SK-N-SH (cell line): Measurements from ENCODE around the gene AP4E1. TPM values are rescaled to one million over a fixed set of nuclear protein-coding genes. Genes with fewer than 3 reads are reported as not detected.
"Not testable (repeated sequence)": the region's sequence is repeated elsewhere in the genome, so short reads cannot be mapped to it uniquely, and the experiment has no call there.

Source experiments
- CTCF ChIA-PET: fragments of 300-600, 350-600 bp; formaldehyde crosslinking; extraction: SDS; loops from one replicate; lab custom pipeline; 2021; lab: Yijun Ruan, JAX
- POLR2A ChIA-PET: fragments of 350-600 bp; sonication (Branson Sonifier 250); formaldehyde crosslinking; extraction: SDS; loops from one replicate; lab custom pipeline; 2020; ENCODE audit warnings: antibody characterized with exemption, inconsistent platforms; lab: Yijun Ruan, JAX
- DNase-seq: peaks from one replicate; pipeline ENCODE4 v3.0.0; 2012
- H2AFZ ChIP-seq: fragments of 200-600 bp; sonication (generic); 2 replicates; pipeline ENCODE4 v1.8.1; 2016; ENCODE audit warnings: antibody characterized with exemption, mild to moderate bottlenecking, low read depth
- H3F3A ChIP-seq: fragments of 200-600 bp; sonication (generic); replicated peaks from 2 replicates; pipeline ENCODE3; 2016; ENCODE audit warnings: antibody characterized with exemption, mild to moderate bottlenecking; ENCODE audit not compliant: insufficient read depth
- H3K27ac ChIP-seq, 2 experiments: fragments of 200-500 bp in 1 of 2; fragments of 200-600 bp in 1 of 2; sonication (Bioruptor generic) in 1 of 2; sonication (generic), shearing (Covaris generic) in 1 of 2; 2 replicates each; pipeline versions ENCODE4 v1.5.1 to v1.6.1; 2014 to 2016; ENCODE audit warnings: low read depth in 2 of 2, inconsistent platforms in 1 of 2, low read length in 1 of 2, mild to moderate bottlenecking in 1 of 2, mixed read lengths in 1 of 2
- H3K27me3 ChIP-seq: fragments of 200-600 bp; sonication (generic), shearing (Covaris generic); 2 replicates; pipeline ENCODE4 v1.6.1; 2016; ENCODE audit warnings: mixed run types; ENCODE audit not compliant: insufficient read depth
- H3K36me3 ChIP-seq, 2 experiments: fragments of 200-500 bp in 1 of 2; fragments of 200-600 bp in 1 of 2; sonication (Bioruptor generic) in 1 of 2; sonication (generic) in 1 of 2; replicated peaks in 1 of 2; 2 replicates each; pipeline versions ENCODE3 to v1.5.1; 2014 to 2016; ENCODE audit warnings: low read length in 1 of 2, mild to moderate bottlenecking in 1 of 2; ENCODE audit not compliant: insufficient read depth in 2 of 2, control insufficient read depth in 1 of 2
- H3K4me1 ChIP-seq, 2 experiments: fragments of 200-500 bp in 1 of 2; fragments of 200-600 bp in 1 of 2; sonication (Bioruptor generic) in 1 of 2; sonication (generic), shearing (Covaris generic) in 1 of 2; 2 replicates each; pipeline versions ENCODE4 v1.5.1 to v1.6.1; 2014 to 2016; ENCODE audit warnings: low read depth in 1 of 2, low read length in 1 of 2, mixed run types in 1 of 2; ENCODE audit not compliant: insufficient read depth in 2 of 2, control insufficient read depth in 1 of 2
- H3K4me2 ChIP-seq: fragments of 200-600 bp; sonication (generic), shearing (Covaris generic); 2 replicates; pipeline ENCODE4 v1.6.1; 2017; ENCODE audit warnings: mixed run types
- H3K4me3 ChIP-seq, 2 experiments: fragments of 200-500 bp in 1 of 2; fragments of 200-600 bp in 1 of 2; sonication (Bioruptor generic) in 1 of 2; sonication (generic), shearing (Covaris generic) in 1 of 2; 2 replicates each; pipeline versions ENCODE4 v1.5.1 to v1.8.1; 2014 to 2016; ENCODE audit warnings: low read depth in 2 of 2, inconsistent platforms in 1 of 2, low read length in 1 of 2, mild to moderate bottlenecking in 1 of 2, mixed read lengths in 1 of 2, moderate library complexity in 1 of 2
- H3K79me2 ChIP-seq: fragments of 200-600 bp; sonication (generic); 2 replicates; pipeline ENCODE4 v1.8.1; 2017; ENCODE audit warnings: mild to moderate bottlenecking; ENCODE audit not compliant: insufficient read depth
- H3K9ac ChIP-seq: fragments of 200-600 bp; sonication (generic); 2 replicates; pipeline ENCODE4 v1.6.1; 2017; ENCODE audit warnings: mixed run types
- H3K9me2 ChIP-seq: fragments of 200-600 bp; sonication (generic); 2 replicates; pipeline ENCODE4 v1.6.1; 2017; ENCODE audit warnings: mixed run types
- H3K9me3 ChIP-seq: fragments of 200-600 bp; sonication (generic); 2 replicates; pipeline ENCODE4 v1.6.1; 2017; ENCODE audit warnings: mixed run types, mild to moderate bottlenecking, moderate library complexity
- H4K20me1 ChIP-seq: fragments of 200-600 bp; sonication (generic); 2 replicates; pipeline ENCODE4 v1.6.1; 2017; ENCODE audit warnings: mild to moderate bottlenecking, mixed run types; ENCODE audit not compliant: insufficient read depth
- CHD2 ChIP-seq: fragments of 150-350 bp; IDR thresholded peaks from 2 replicates; pipeline ENCODE4 v1.6.1; 2018; ENCODE audit warnings: low read length; ENCODE audit not compliant: partially characterized antibody
- ELF1 ChIP-seq: IDR thresholded peaks from 2 replicates; pipeline ENCODE4 v1.4.0; 2012
- EP300 ChIP-seq, 2 experiments: IDR thresholded peaks; 2 replicates each; pipeline versions ENCODE4 v1.4.0 to v1.6.1; 2012; ENCODE audit warnings: borderline replicate concordance in 1 of 2, low read depth in 1 of 2, low read length in 1 of 2
- EZH2phosphoT487 ChIP-seq: fragments of 200-600 bp; sonication (generic); IDR thresholded peaks from 2 replicates; pipeline ENCODE4 v1.6.1; 2017; ENCODE audit warnings: low read depth, mixed run types, mild to moderate bottlenecking, antibody characterized with exemption, moderate library complexity, borderline replicate concordance
- FOSL2 ChIP-seq: IDR thresholded peaks from 2 replicates; pipeline ENCODE4 v1.4.0; 2012; ENCODE audit warnings: low read depth, mild to moderate bottlenecking, moderate library complexity, borderline replicate concordance
- FOXM1 ChIP-seq: IDR thresholded peaks from 2 replicates; pipeline ENCODE4 v1.4.0; 2012; ENCODE audit warnings: low read depth, mild to moderate bottlenecking
- GATA2 ChIP-seq: sonication (generic); formaldehyde crosslinking; IDR thresholded peaks from 2 replicates; pipeline ENCODE4 v1.5.0; 2020; ENCODE audit warnings: mild to moderate bottlenecking, missing genetic modification reagents
- NRF1 ChIP-seq: IDR thresholded peaks from 2 replicates; pipeline ENCODE4 v1.6.1; 2012; ENCODE audit warnings: low read depth, mild to moderate bottlenecking, low read length
- RCOR1 ChIP-seq: fragments of 150-350 bp; IDR thresholded peaks from 2 replicates; pipeline ENCODE4 v1.6.1; 2017; ENCODE audit warnings: antibody characterized with exemption, low read length
- REST ChIP-seq: IDR thresholded peaks from 2 replicates; pipeline ENCODE4 v1.6.1; 2012; ENCODE audit warnings: mild to moderate bottlenecking, low read depth, low read length, moderate library complexity
- RFX5 ChIP-seq: IDR thresholded peaks from 2 replicates; pipeline ENCODE4 v1.6.1; 2012; ENCODE audit warnings: mild to moderate bottlenecking, improper control_type of control experiment, low read length
- SIN3A ChIP-seq: IDR thresholded peaks from 2 replicates; pipeline ENCODE4 v1.6.1; 2012; ENCODE audit warnings: low read depth, mild to moderate bottlenecking, low read length, moderate library complexity, borderline replicate concordance
- SMC3 ChIP-seq: IDR thresholded peaks from 2 replicates; pipeline ENCODE4 v1.6.1; 2012; ENCODE audit warnings: low read depth, low read length, improper control_type of control experiment
- TAF1 ChIP-seq: IDR thresholded peaks from 2 replicates; pipeline ENCODE4 v1.6.1; 2012; ENCODE audit warnings: low read depth, mild to moderate bottlenecking, low read length, moderate library complexity, borderline replicate concordance
- TEAD4 ChIP-seq: IDR thresholded peaks from 2 replicates; pipeline ENCODE4 v1.4.0; 2012; ENCODE audit warnings: mild to moderate bottlenecking, borderline replicate concordance; ENCODE audit not compliant: insufficient read depth
- USF1 ChIP-seq: IDR thresholded peaks from 2 replicates; pipeline ENCODE4 v1.4.0; 2012; ENCODE audit warnings: low read depth, borderline replicate concordance
- YY1 ChIP-seq: IDR thresholded peaks from 2 replicates; pipeline ENCODE4 v1.4.0; 2012; ENCODE audit warnings: low read depth, mild to moderate bottlenecking
- ZBTB33 ChIP-seq: IDR thresholded peaks from 2 replicates; pipeline ENCODE4 v1.4.0; 2012; ENCODE audit warnings: low read depth, borderline replicate concordance
- WGBS: methylation state at CpG from one replicate; pipeline ENCODE4 v1.1.6; 2017; ENCODE audit warnings: low lambda C conversion rate; 5-methylcytosine and 5-hydroxymethylcytosine counted together
- polyA plus RNA-seq, 3 experiments: library from polyadenylated mRNA; depleted of rRNA; stranded (reverse); fragments of >200 nt; gene quantifications; 2 replicates each; pipeline ENCODE4 v1.2.3, GENCODE V29; 2012

Gene AP4E1
- polyA plus RNA-seq, 1 of the 3 experiments (the other 2 are of a cell fraction), result 1.6 TPM

GRCh38 chr15:51030649-51031316, 122.3 kb downstream of the AP4E1 start:
- ChIA-PET POLR2A (no interaction called here), CTCF (interaction anchor here (1.2 kb wide), 1 partner anchor 373 kb away, joined by 3 read pairs; no protein-coding TSS in a partner anchor)
- no peak for DNase-seq
- no peaks in the 10 kb centered on the region for H3K4me1 ChIP-seq
- H3K4me3 ChIP-seq, result no peak overlapping the region
- H3K9me2 ChIP-seq, result no peaks in the 10 kb centered on the region
- no peaks in the 10 kb centered on the region for H3K36me3 ChIP-seq
- H3K27ac ChIP-seq, result no peak overlapping the region
- H3K4me2 ChIP-seq, result no peak overlapping the region
- 65% methylated on average over 6 of the region's 6 CpGs for WGBS
- H3K9ac ChIP-seq, result no peak overlapping the region
- H3K9me3 ChIP-seq, result no peaks in the 10 kb centered on the region
- H3F3A ChIP-seq, result no peaks in the 10 kb centered on the region
- no peaks in the 10 kb centered on the region for H3K79me2 ChIP-seq
- TF ChIP-seq SIN3A, result no peak
- TF ChIP-seq REST, result no peak
- no peak for TF ChIP-seq ELF1
- no peak for TF ChIP-seq USF1
- TF ChIP-seq ZBTB33, result no peak
- TF ChIP-seq RCOR1, result no peak
- no peak for TF ChIP-seq CHD2
- no peak for TF ChIP-seq FOSL2
- no peak for TF ChIP-seq EP300 (IDR thresholded peaks at IDR 0.05; ENCODE audit: borderline replicate concordance in 1 of 2, low read depth in 1 of 2, low read length in 1 of 2)
- TF ChIP-seq EZH2phosphoT487, result no peak
- TF ChIP-seq GATA2 (CRISPR knock-in tag), result no peak
- TF ChIP-seq TAF1, result no peak
- TF ChIP-seq TEAD4, result no peak
- no peak for TF ChIP-seq SMC3
- TF ChIP-seq YY1, result no peak
- no peak for TF ChIP-seq NRF1
- TF ChIP-seq FOXM1, result no peak
- TF ChIP-seq RFX5, result no peak
- no peaks in the 10 kb centered on the region for H3K27me3 ChIP-seq
- no peaks in the 10 kb centered on the region for H4K20me1 ChIP-seq
- no peak overlapping the region for H2AFZ ChIP-seq

DNA sequence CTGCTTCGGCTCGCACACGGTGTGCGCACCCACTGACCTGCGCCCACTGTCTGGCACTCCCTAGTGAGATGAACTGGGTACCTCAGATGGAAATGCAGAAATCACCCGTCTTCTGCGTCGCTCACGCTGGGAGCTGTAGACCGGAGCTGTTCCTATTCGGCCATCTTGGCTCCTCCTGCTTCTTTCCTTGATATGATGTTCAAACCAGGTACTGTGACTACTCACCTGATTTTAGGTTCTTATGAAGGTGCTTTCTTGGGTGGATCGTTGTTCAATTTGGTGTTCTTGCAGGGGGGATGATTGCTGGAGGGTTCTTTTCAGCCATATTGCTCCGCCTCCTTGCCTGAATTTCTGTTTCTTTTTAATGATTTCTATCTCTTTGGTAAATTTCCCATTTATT, 129.0 kb downstream of the AP4E1 start:
- POLR2A ChIA-PET, H3K36me3 ChIP-seq: not testable (repeated sequence)

More for the DNA sequence above, 129.0 kb downstream of the AP4E1 start:
- H3K27me3 ChIP-seq, H3K4me3 ChIP-seq, H3K9ac ChIP-seq, DNase-seq, H3K9me2 ChIP-seq, H3K79me2 ChIP-seq, H2AFZ ChIP-seq, H3K4me1 ChIP-seq, H3K9me3 ChIP-seq, CTCF ChIA-PET, H3K27ac ChIP-seq, H4K20me1 ChIP-seq, H3F3A ChIP-seq, H3K4me2 ChIP-seq: not testable (repeated sequence)
- WGBS, result 87% methylated on average over 13 of the region's 13 CpGs
